HG03558 (cell line): ENCODE results near the gene VSIG2.

Source experiments
- ATAC-seq: cut with Tn5 transposase; IDR thresholded peaks from one replicate; pipeline ENCODE4 v1.9.1; 2021; ENCODE audit warnings: moderate number of reproducible peaks; ENCODE audit not compliant: unreplicated experiment; ENCODE audit errors: extremely low read depth

Gene VSIG2

GRCh38 chr11:124749912-124750311 lies 2.1 kb downstream of the VSIG2 start:
- no peak for ATAC-seq

- no peak for ATAC-seq
Observed at GRCh38 chr11:124748481-124749343, 3.3 kb downstream of the VSIG2 start.

- no peak for ATAC-seq
Observed at GRCh38 chr11:124748100-124748418, 4.0 kb downstream of the VSIG2 start.

- ATAC-seq, result no peak
Observed at GRCh38 chr11:124747406-124748099, 4.5 kb downstream of the VSIG2 start.

GRCh38 chr11:124746621-124747243 lies 5.3 kb downstream of the VSIG2 start:
- peak; percentile 77 for ATAC-seq

- no peak for ATAC-seq
Observed at GRCh38 chr11:124745835-124746620, 6.0 kb downstream of the VSIG2 start.

- ATAC-seq, result no peak
Observed at GRCh38 chr11:124745270-124745834, 6.7 kb downstream of the VSIG2 start.

- no peak for ATAC-seq
Observed at GRCh38 chr11:124743050-124743449, 9.0 kb downstream of the VSIG2 start.

GRCh38 chr11:124742555-124742954 lies 9.5 kb downstream of the VSIG2 start:
- no peak for ATAC-seq

- ATAC-seq, result no peak
Observed at GRCh38 chr11:124740277-124740882, 11.7 kb downstream of the VSIG2 start.

- peak; percentile 97 for ATAC-seq
Observed at GRCh38 chr11:124739479-124740276, 12.4 kb downstream of the VSIG2 start, which contains the start of gene NRGN. Gene NRGN (plus strand): TSS chr11:124739942. CDS start chr11:124740085, 143 bp downstream.

- ATAC-seq, result no peak
Observed at GRCh38 chr11:124738713-124739478, 13.2 kb downstream of the VSIG2 start.

- ATAC-seq, result no peak
Observed at GRCh38 chr11:124737638-124738305, 14.3 kb downstream of the VSIG2 start.

- ATAC-seq, result no peak
Observed at GRCh38 chr11:124736736-124737135, 15.3 kb downstream of the VSIG2 start.

GRCh38 chr11:124732230-124732629 lies 19.8 kb downstream of the VSIG2 start:
- no peak for ATAC-seq

- no peak for ATAC-seq
Observed at GRCh38 chr11:124729571-124729970, 22.5 kb downstream of the VSIG2 start.

GRCh38 chr11:124728134-124728533 lies 23.9 kb downstream of the VSIG2 start:
- ATAC-seq, result no peak

GRCh38 chr11:124727474-124727873 lies 24.6 kb downstream of the VSIG2 start:
- no peak for ATAC-seq
